Measurements from ENCODE around the gene PALMD.

PALMD gene

GRCh38 chr1:99636647-99637175 lies 9.2 kb upstream of the PALMD start:
- no peak for DNase-seq

GRCh38 chr1:99638853-99639252 lies 7.1 kb upstream of the PALMD start:
- no peak for DNase-seq

- no peak for DNase-seq
Observed at GRCh38 chr1:99639408-99639807, 6.5 kb upstream of the PALMD start.

- no peak for DNase-seq
Observed at GRCh38 chr1:99639945-99640344, 6.0 kb upstream of the PALMD start.

GRCh38 chr1:99640672-99641071 lies 5.2 kb upstream of the PALMD start:
- no peak for DNase-seq

- no peak for DNase-seq
Observed at GRCh38 chr1:99641558-99641957, 4.4 kb upstream of the PALMD start.

- no peak for DNase-seq
Observed at GRCh38 chr1:99642053-99642452, 3.9 kb upstream of the PALMD start.

GRCh38 chr1:99643021-99643779 lies 2.7 kb upstream of the PALMD start:
- no peak for DNase-seq

- no peak for DNase-seq
Observed at GRCh38 chr1:99644279-99645004, 1.5 kb upstream of the PALMD start.

GRCh38 chr1:99645203-99645602 lies 710 bp upstream of the PALMD start:
- DNase-seq, result no peak

- no peak for DNase-seq
Observed at GRCh38 chr1:99646868-99647267, 955 bp downstream of the PALMD start.

- no peak for DNase-seq
Observed at GRCh38 chr1:99647490-99647889, 1.6 kb downstream of the PALMD start.

- DNase-seq, result no peak
Observed at GRCh38 chr1:99648107-99648506, 2.2 kb downstream of the PALMD start.

- no peak for DNase-seq
Observed at GRCh38 chr1:99650030-99650429, 4.1 kb downstream of the PALMD start.

- no peak for DNase-seq
Observed at GRCh38 chr1:99650773-99651437, 5.0 kb downstream of the PALMD start.

- DNase-seq, result no peak
Observed at GRCh38 chr1:99652881-99653281, 7.0 kb downstream of the PALMD start.

- no peak for DNase-seq
Observed at GRCh38 chr1:99655376-99655775, 9.5 kb downstream of the PALMD start.

- DNase-seq, result no peak
Observed at GRCh38 chr1:99656701-99657100, 10.8 kb downstream of the PALMD start.

GRCh38 chr1:99657213-99658030 lies 11.5 kb downstream of the PALMD start:
- DNase-seq, result no peak

GRCh38 chr1:99658031-99658290 lies 12.0 kb downstream of the PALMD start:
- DNase-seq, result no peak

- DNase-seq, result peak; percentile 70
Observed at GRCh38 chr1:99659755-99660210, 13.9 kb downstream of the PALMD start.

GRCh38 chr1:99660496-99660895 lies 14.6 kb downstream of the PALMD start:
- no peak for DNase-seq

GRCh38 chr1:99661780-99662179 lies 15.9 kb downstream of the PALMD start:
- no peak for DNase-seq
